Caki2 (cell line): ENCODE results near the gene OR11A1. TPM values are rescaled to one million over a fixed set of nuclear protein-coding genes. Genes with fewer than 3 reads are reported as not detected.
"Not testable (repeated sequence)": the region's sequence is repeated elsewhere in the genome, so short reads cannot be mapped to it uniquely, and the experiment has no call there.

Experiments used
- DNase-seq: peaks from one replicate; pipeline ENCODE4 v3.0.0-alpha.2; 2015; ENCODE audit warnings: low read depth
- in situ Hi-C: cut with HindIII; loops from 2 replicates; pipeline ENCODE4 v1.10.0; 2016; ENCODE audit warnings: low sequenced_read_pairs, low pct_unique_long_range_greater_than_20kb, mixed read lengths
- total RNA-seq: library from RNA; depleted of rRNA; stranded (reverse); fragments of >200 nt; shearing (Covaris generic); gene quantifications from 2 replicates; pipeline ENCODE4 v1.2.3, GENCODE V29; 2014; ENCODE audit warnings: low replicate concordance

Gene OR11A1
- total RNA-seq, 1 experiment from 2014 or later, result not detected

DNA sequence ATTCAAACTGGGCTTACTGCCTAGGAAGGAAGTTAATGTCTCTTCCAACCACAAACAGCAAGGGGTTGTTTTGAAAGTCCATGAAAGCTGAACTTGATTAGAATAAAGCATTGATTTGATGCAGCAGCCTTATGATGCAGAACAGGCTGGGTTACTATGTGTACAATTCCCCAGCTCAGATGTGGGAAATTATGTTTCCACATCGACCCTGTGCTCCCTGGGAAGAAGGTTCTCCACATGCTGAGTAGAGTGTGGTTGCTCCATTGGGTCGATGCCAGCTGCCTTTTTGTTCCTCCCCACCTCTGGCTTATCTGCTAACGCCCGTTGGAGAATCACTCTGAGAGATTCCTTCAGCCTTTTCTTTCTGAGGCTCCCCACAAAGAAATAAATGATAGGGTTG lies 29.7 kb upstream of the OR11A1 start:
- in situ Hi-C loops, result no loop called here
- DNase-seq, result no peak

GRCh38 chr6:29483735-29484134 lies 26.9 kb upstream of the OR11A1 start:
- no peak for DNase-seq
- in situ Hi-C loops, result no loop called here

GRCh38 chr6:29483186-29483585 lies 26.3 kb upstream of the OR11A1 start:
- DNase-seq, result no peak

DNA sequence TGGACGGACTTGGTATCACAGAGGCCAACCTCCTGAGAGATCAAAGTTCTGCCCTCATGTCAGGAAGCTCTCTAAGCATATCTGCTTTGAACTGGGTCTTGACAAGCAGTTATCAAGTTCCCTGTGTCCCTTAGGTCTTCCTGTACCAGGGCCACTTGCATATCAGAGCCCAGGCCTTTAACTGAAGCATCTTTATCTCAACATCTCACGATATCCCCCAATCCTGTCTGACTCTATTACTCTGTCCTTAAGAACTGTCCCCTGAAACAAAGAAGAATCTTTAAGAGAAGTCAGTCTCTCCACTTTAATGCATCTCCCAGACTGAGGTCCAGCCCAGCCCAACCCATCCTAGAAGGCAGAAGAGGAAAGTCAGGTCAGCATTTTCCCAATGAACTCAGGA lies 22.7 kb upstream of the OR11A1 start:
- no peak for DNase-seq
- in situ Hi-C loops, result no loop called here

More at GRCh38 chr6:29483186-29483585, 26.3 kb upstream of the OR11A1 start:
- in situ Hi-C loops, result no loop called here

- no peak for DNase-seq
- in situ Hi-C loops, result no loop called here
Measured at GRCh38 chr6:29478740-29479139, 21.9 kb upstream of the OR11A1 start.

GRCh38 chr6:29477923-29478450 lies 21.1 kb upstream of the OR11A1 start:
- in situ Hi-C loops, result no loop called here
- DNase-seq, result no peak

GRCh38 chr6:29474996-29475395 lies 18.1 kb upstream of the OR11A1 start:
- DNase-seq, result no peak
- in situ Hi-C loops, result no loop called here

- no peak for DNase-seq
- in situ Hi-C loops, result no loop called here
Measured at GRCh38 chr6:29466241-29466640, 9.4 kb upstream of the OR11A1 start.

DNA sequence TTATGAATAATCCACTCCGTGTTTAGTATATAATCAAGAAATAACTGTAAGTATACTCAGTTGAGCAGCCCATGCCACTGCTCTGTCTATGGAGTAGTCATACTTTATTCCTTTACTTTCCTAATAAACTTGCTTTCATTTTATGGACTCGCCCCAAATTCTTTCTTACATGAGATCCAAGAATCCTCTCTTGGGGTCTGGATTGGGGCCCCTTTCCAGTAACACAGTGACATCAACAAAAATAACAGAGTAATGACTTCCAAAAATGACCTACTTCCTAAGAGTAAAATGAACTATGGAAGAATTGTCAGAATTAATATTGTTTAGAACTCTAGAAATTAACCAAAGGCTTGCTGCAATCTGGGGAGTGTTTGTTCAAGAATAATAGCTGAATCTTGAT lies 8.9 kb upstream of the OR11A1 start:
- no peak for DNase-seq
- in situ Hi-C loops, result no loop called here

GRCh38 chr6:29465279-29465678 lies 8.4 kb upstream of the OR11A1 start:
- in situ Hi-C loops, result no loop called here

GRCh38 chr6:29462022-29462421 lies 5.2 kb upstream of the OR11A1 start:
- in situ Hi-C loops, result no loop called here
- DNase-seq, result no peak

More at GRCh38 chr6:29465279-29465678, 8.4 kb upstream of the OR11A1 start:
- DNase-seq, result no peak

DNA sequence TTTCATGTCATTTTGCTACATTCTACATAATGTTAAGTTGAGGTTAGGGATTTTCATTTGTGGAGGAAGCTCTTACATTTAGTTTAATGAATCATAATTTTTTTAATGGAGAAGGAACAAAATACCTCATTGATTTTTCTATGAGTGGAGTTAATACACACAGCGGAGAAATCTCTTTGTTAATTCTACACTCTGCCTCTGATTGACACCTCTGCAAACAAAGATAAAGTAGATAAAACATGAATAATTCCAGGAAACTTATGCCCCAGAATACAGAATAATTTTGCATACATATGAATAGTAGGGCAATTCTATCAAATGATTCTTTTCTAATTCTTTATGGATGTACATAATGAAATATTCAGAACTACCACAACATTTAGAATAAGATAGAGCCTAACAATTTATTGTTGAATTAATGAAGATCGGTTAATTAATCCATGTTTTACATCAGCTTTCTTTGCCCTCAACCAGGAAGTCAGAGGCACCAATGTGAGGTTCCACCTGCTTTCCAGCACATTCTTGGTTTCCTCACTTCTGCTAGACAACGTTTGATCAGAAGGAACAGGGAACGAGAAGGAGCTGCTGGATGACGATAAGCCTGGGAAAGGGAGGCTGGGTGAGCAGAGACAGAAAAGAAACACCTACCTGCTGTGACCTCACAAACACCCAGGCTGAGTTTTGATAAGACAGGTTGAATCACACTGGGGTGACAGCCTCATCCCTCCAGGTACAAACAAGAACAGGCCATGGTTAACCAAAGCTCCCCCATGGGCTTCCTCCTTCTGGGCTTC lies 4.3 kb upstream of the OR11A1 start:
- in situ Hi-C loops, result no loop called here
- no peak for DNase-seq

GRCh38 chr6:29451471-29452193 lies 5.2 kb downstream of the OR11A1 start:
- in situ Hi-C loops, result no loop called here
- DNase-seq, result no peak

GRCh38 chr6:29447670-29448069 lies 9.2 kb downstream of the OR11A1 start:
- in situ Hi-C loops, result no loop called here
- no peak for DNase-seq

- in situ Hi-C loops, DNase-seq: not testable (repeated sequence)
Measured at GRCh38 chr6:29444031-29444430, 12.8 kb downstream of the OR11A1 start.

DNA sequence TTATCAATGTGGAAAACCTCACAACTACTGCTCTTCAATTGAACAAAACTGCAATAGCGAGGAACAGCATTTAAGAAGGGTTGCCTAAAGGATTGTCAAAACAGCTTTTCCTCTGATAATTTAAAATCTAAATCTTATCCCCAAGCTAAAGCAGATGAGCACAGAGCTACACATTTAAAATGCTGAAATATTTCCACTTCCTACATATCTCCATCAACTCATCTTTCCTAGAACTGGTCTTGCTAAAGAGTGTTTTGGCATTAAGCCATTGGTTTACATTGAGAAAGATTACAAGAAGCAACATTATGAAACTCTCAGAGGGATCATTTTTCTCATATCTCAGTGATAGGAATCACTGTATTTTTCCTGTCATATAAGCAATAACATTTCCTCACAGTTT lies 14.2 kb downstream of the OR11A1 start:
- no peak for DNase-seq
- in situ Hi-C loops, result no loop called here

DNA sequence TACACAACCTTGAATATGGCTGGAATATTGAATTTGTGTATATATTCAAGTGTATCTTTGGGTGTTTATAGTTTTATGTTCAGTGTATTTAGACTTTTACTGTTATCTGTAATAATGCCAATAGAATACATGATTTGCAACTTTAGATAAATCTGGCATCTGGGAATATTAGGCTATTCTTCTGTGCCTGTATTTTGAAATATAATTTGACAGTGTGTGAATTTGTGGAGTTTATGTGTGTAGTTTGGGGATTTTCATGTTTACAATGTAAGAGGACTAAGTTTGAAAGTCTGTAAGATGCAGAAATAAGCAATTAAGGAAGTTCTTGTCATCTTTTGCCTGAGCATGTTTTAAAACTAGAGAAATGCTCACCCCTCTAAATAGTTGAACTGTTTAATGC lies 17.9 kb downstream of the OR11A1 start, which contains the start of gene OR10C1:
Gene OR10C1, plus strand, starts transcription at position 301 of the 400 bp plus-strand sequence. CDS start 710 bp downstream, outside the sequence.
- in situ Hi-C loops, result no loop called here

GRCh38 chr6:29436730-29437129 lies 20.1 kb downstream of the OR11A1 start:
- in situ Hi-C loops, DNase-seq: not testable (repeated sequence)

More for the DNA sequence above, 17.9 kb downstream of the OR11A1 start, which contains the start of gene OR10C1:
- no peak for DNase-seq

DNA sequence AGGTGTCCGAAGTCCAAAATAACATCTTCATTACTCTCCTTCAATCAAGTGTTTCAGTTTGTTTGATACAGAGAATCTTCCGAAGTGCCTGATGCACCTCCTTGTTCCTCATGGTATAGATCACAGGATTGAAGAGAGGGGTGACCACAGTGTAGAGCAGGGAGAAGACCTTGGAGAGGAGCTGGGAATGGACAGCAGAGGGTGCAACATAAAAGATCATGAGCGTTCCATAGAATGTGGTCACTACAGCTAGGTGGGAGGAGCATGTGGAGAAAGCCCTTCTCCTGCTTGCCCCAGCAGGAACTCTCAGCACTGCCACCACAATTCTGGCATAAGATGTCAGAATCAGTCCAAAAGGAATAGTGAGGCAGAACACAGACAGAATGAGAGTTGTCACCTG lies 30.2 kb downstream of the OR11A1 start:
- in situ Hi-C loops, result no loop called here
- DNase-seq, result no peak
